Esophagus squamous epithelium (tissue), 4 donors: ENCODE data around the gene ADGRL1.

Experiments used
- POLR2A ChIP-seq, 4 donors: fragments of 450-650 bp; IDR thresholded peaks; one replicate each; pipeline ENCODE4 v1.6.1; 2017; ENCODE audit warnings: antibody characterized with exemption in 4 of 4, mild to moderate bottlenecking in 4 of 4, moderate library complexity in 3 of 4
- TF ChIP-seq, protein P1 (sequence below), 6 experiments: fragments of 450-650 bp in 4 of 6; fragments of 200-600 bp in 2 of 6; sonication (generic) in 2 of 6; IDR thresholded peaks; one replicate each; pipeline ENCODE4 v1.5.1; 2016 to 2019; ENCODE audit warnings: antibody characterized with exemption in 6 of 6, mild to moderate bottlenecking in 4 of 6, moderate library complexity in 4 of 6

DNA sequence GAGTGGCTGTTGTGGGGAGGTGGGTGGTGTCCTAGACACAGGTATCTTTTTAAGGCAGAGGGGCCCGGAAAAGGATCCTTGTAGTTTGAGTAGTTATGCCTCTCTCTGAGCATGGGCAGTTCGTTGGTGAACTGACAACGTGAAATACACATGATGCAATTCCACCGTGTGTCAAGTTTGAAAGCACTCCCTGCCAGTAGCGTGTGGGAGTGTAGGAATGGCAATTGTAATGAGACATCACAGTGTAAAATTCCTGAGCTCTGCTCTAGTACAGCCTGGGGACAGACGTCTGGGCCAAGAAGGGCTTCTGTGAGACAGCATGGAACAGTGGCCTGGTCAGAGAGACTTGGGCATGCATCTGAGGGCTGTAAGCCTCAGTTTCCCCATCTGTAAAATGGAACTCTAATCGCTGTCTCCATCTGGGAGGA is 59.2 kb downstream of the ADGRL1 start:
- TF ChIP-seq, protein P1, sequence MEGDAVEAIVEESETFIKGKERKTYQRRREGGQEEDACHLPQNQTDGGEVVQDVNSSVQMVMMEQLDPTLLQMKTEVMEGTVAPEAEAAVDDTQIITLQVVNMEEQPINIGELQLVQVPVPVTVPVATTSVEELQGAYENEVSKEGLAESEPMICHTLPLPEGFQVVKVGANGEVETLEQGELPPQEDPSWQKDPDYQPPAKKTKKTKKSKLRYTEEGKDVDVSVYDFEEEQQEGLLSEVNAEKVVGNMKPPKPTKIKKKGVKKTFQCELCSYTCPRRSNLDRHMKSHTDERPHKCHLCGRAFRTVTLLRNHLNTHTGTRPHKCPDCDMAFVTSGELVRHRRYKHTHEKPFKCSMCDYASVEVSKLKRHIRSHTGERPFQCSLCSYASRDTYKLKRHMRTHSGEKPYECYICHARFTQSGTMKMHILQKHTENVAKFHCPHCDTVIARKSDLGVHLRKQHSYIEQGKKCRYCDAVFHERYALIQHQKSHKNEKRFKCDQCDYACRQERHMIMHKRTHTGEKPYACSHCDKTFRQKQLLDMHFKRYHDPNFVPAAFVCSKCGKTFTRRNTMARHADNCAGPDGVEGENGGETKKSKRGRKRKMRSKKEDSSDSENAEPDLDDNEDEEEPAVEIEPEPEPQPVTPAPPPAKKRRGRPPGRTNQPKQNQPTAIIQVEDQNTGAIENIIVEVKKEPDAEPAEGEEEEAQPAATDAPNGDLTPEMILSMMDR (IDR thresholded peaks at IDR 0.05) = no peak
- no peak for TF ChIP-seq POLR2A (IDR thresholded peaks at IDR 0.05)
